ENCODE measurements around the gene TTC13. TPM values are rescaled to one million over a fixed set of nuclear protein-coding genes. Genes with fewer than 3 reads are reported as not detected.
"Not testable (repeated sequence)": the region's sequence is repeated elsewhere in the genome, so short reads cannot be mapped to it uniquely, and the experiment has no call there.

Gene TTC13
- total RNA-seq, 1 donor from 2014 or later, result 19.5 TPM

GRCh38 chr1:231016966-231017365, 38.3 kb upstream of the TTC13 start:
- TF ChIP-seq, protein P1, sequence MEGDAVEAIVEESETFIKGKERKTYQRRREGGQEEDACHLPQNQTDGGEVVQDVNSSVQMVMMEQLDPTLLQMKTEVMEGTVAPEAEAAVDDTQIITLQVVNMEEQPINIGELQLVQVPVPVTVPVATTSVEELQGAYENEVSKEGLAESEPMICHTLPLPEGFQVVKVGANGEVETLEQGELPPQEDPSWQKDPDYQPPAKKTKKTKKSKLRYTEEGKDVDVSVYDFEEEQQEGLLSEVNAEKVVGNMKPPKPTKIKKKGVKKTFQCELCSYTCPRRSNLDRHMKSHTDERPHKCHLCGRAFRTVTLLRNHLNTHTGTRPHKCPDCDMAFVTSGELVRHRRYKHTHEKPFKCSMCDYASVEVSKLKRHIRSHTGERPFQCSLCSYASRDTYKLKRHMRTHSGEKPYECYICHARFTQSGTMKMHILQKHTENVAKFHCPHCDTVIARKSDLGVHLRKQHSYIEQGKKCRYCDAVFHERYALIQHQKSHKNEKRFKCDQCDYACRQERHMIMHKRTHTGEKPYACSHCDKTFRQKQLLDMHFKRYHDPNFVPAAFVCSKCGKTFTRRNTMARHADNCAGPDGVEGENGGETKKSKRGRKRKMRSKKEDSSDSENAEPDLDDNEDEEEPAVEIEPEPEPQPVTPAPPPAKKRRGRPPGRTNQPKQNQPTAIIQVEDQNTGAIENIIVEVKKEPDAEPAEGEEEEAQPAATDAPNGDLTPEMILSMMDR (IDR thresholded peaks at IDR 0.05), result no peak
- H3K4me1 Mint-ChIP-seq (ENCODE audit: unreplicated experiment), result peaks cover 11% of the 10 kb centered on the region
- H3K27me3 Mint-ChIP-seq (ENCODE audit: unreplicated experiment), result no peaks in the 10 kb centered on the region
- DNase-seq (ENCODE audit: extremely low spot score, unreplicated experiment), result no peak
- no peaks in the 10 kb centered on the region for H3K9me3 Mint-ChIP-seq (ENCODE audit: unreplicated experiment)
- H3K27ac Mint-ChIP-seq (ENCODE audit: unreplicated experiment), result no peak overlapping the region
- H3K4me3 Mint-ChIP-seq (ENCODE audit: unreplicated experiment), result no peak overlapping the region
- peaks cover 16% of the 10 kb centered on the region for H3K36me3 Mint-ChIP-seq (ENCODE audit: unreplicated experiment)

- Mint-ChIP-seq H3K4me1 (ENCODE audit: unreplicated experiment) (peaks cover 11% of the 10 kb centered on the region), H3K27ac (ENCODE audit: unreplicated experiment) (no peak overlapping the region), H3K4me3 (ENCODE audit: unreplicated experiment) (no peak overlapping the region), H3K36me3 (ENCODE audit: unreplicated experiment) (peaks cover 13% of the 10 kb centered on the region), H3K9me3 (ENCODE audit: unreplicated experiment) (no peaks in the 10 kb centered on the region), H3K27me3 (ENCODE audit: unreplicated experiment) (no peaks in the 10 kb centered on the region)
- TF ChIP-seq, protein P1 (IDR thresholded peaks at IDR 0.05), result no peak
- DNase-seq (ENCODE audit: extremely low spot score, unreplicated experiment), result peak; percentile 10
Observed at GRCh38 chr1:231016234-231016633, 37.6 kb upstream of the TTC13 start.

DNA sequence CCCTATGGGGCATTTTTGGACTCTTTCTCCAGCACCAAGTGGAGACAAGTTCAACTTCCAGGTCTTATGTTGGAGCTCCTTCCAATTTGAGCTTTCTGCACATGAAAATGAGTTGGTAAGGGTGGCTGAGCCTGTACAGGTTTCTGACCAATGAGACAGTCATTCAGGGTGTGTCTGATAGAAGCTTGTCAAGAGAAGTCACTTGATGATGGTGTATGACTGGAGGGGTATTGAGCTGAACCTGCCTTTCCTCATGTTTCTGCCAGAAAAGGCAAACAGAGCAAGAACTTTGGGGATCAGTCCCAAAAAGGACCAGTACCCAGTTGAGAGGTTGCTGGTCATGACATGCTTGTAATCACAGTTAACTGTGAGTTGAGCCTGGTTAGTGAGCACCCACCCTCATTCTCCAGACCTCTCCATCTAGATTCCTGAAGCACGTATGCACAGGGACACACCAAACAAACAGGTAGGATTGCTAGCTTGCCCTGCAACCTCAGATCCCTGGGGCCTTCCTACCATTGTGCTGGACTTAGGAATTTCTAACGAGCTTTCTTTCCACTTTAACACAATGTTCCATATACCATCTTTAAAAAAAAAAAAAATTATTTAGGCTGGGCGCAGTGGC, 34.8 kb upstream of the TTC13 start:
- Mint-ChIP-seq H3K27ac (ENCODE audit: unreplicated experiment) (no peak overlapping the region), H3K27me3 (ENCODE audit: unreplicated experiment) (no peaks in the 10 kb centered on the region), H3K36me3 (ENCODE audit: unreplicated experiment) (peaks cover 6% of the 10 kb centered on the region), H3K4me1 (ENCODE audit: unreplicated experiment) (peaks cover 6% of the 10 kb centered on the region), H3K4me3 (ENCODE audit: unreplicated experiment) (no peak overlapping the region), H3K9me3 (ENCODE audit: unreplicated experiment) (no peaks in the 10 kb centered on the region)
- TF ChIP-seq, protein P1 (IDR thresholded peaks at IDR 0.05), result no peak
- DNase-seq (ENCODE audit: extremely low spot score, unreplicated experiment), result no peak

- H3K4me1 Mint-ChIP-seq (ENCODE audit: unreplicated experiment), result peaks cover 6% of the 10 kb centered on the region
- peaks cover 3% of the 10 kb centered on the region for H3K36me3 Mint-ChIP-seq (ENCODE audit: unreplicated experiment)
- DNase-seq (ENCODE audit: extremely low spot score, unreplicated experiment), result no peak
- H3K4me3 Mint-ChIP-seq (ENCODE audit: unreplicated experiment), result no peak overlapping the region
- H3K9me3 Mint-ChIP-seq (ENCODE audit: unreplicated experiment), result peaks cover 7% of the 10 kb centered on the region
- H3K27me3 Mint-ChIP-seq (ENCODE audit: unreplicated experiment), result no peaks in the 10 kb centered on the region
- TF ChIP-seq, protein P1 (IDR thresholded peaks at IDR 0.05), result no peak
- H3K27ac Mint-ChIP-seq (ENCODE audit: unreplicated experiment), result no peak overlapping the region
Observed at GRCh38 chr1:231011963-231012362, 33.3 kb upstream of the TTC13 start.

- DNase-seq (ENCODE audit: extremely low spot score, unreplicated experiment), result no peak
- no peak overlapping the region for H3K4me3 Mint-ChIP-seq (ENCODE audit: unreplicated experiment)
- TF ChIP-seq, protein P1 (IDR thresholded peaks at IDR 0.05), result no peak
- no peak overlapping the region for H3K27ac Mint-ChIP-seq (ENCODE audit: unreplicated experiment)
- peaks cover 11% of the 10 kb centered on the region for H3K9me3 Mint-ChIP-seq (ENCODE audit: unreplicated experiment)
- peaks cover 8% of the 10 kb centered on the region for H3K36me3 Mint-ChIP-seq (ENCODE audit: unreplicated experiment)
- peaks cover 5% of the 10 kb centered on the region for H3K4me1 Mint-ChIP-seq (ENCODE audit: unreplicated experiment)
- no peaks in the 10 kb centered on the region for H3K27me3 Mint-ChIP-seq (ENCODE audit: unreplicated experiment)
Observed at GRCh38 chr1:231011360-231011759, 32.7 kb upstream of the TTC13 start.

GRCh38 chr1:231007535-231007934, 28.9 kb upstream of the TTC13 start:
- H3K9me3 Mint-ChIP-seq (ENCODE audit: unreplicated experiment), result peaks cover 39% of the 10 kb centered on the region
- not testable (repeated sequence) for H3K4me3 Mint-ChIP-seq (ENCODE audit: unreplicated experiment); DNase-seq (ENCODE audit: extremely low spot score, unreplicated experiment); H3K4me1 Mint-ChIP-seq (ENCODE audit: unreplicated experiment); H3K27me3 Mint-ChIP-seq (ENCODE audit: unreplicated experiment); H3K27ac Mint-ChIP-seq (ENCODE audit: unreplicated experiment)
- H3K36me3 Mint-ChIP-seq (ENCODE audit: unreplicated experiment), result peaks cover 23% of the 10 kb centered on the region

Data from osteocyte (in vitro differentiated cells).